T47D (cell line): Measurements from ENCODE around the gene ORAI2.

Experiments
- DNase-seq, 2 experiments: peaks; one replicate each; pipeline versions ENCODE4 v3.0.0 to v3.0.0-alpha.2; 2011 to 2012; ENCODE audit warnings: low read depth in 1 of 2, low spot score in 1 of 2
- JUND ChIP-seq: IDR thresholded peaks from 2 replicates; pipeline ENCODE4 v1.6.1; 2012; ENCODE audit warnings: low read depth
- in situ Hi-C: cut with HindIII; loops from 2 replicates; pipeline ENCODE4 v1.10.0; 2016; ENCODE audit warnings: low sequenced_read_pairs, low pct_unique_long_range_greater_than_20kb

ORAI2 gene

GRCh38 chr7:102433219-102434038 lies at the start of gene ORAI2:
Gene ORAI2, plus strand, starts transcription at chr7:102433575. Its CDS starts 5,382 bp downstream, at chr7:102438957.
- no peak for TF ChIP-seq JUND
- peak; percentile 69 for DNase-seq
- in situ Hi-C loops = no loop called here

- TF ChIP-seq JUND = no peak
- DNase-seq = no peak
- in situ Hi-C loops = no loop called here
Measured at GRCh38 chr7:102387064-102387463, 46.3 kb upstream of the ORAI2 start.

GRCh38 chr7:102389810-102390209 lies 43.6 kb upstream of the ORAI2 start:
- TF ChIP-seq JUND = no peak
- DNase-seq = no peak
- in situ Hi-C loops = no loop called here

GRCh38 chr7:102390697-102391484 lies 42.5 kb upstream of the ORAI2 start:
- DNase-seq = peak in 1 of 2 experiments; percentile 80
- in situ Hi-C loops = no loop called here
- TF ChIP-seq JUND = no peak

- no peak for TF ChIP-seq JUND
- in situ Hi-C loops = no loop called here
- no peak for DNase-seq
Measured at GRCh38 chr7:102392330-102392729, 41.0 kb upstream of the ORAI2 start.

GRCh38 chr7:102393467-102393866 lies 39.9 kb upstream of the ORAI2 start:
- DNase-seq = no peak
- in situ Hi-C loops = no loop called here
- no peak for TF ChIP-seq JUND

GRCh38 chr7:102395592-102395872 lies 37.8 kb upstream of the ORAI2 start:
- DNase-seq = no peak
- no peak for TF ChIP-seq JUND
- in situ Hi-C loops = no loop called here

- peak; percentile 61 to 91 for DNase-seq
- in situ Hi-C loops = no loop called here
- TF ChIP-seq JUND = no peak
Measured at GRCh38 chr7:102395873-102396709, 37.3 kb upstream of the ORAI2 start, which contains the start of gene PRKRIP1. Gene PRKRIP1, plus strand, starts transcription at chr7:102396363. Its CDS starts 49 bp downstream, at chr7:102396412.

- in situ Hi-C loops = no loop called here
- DNase-seq = no peak
- no peak for TF ChIP-seq JUND
Measured at GRCh38 chr7:102396710-102397019, 36.7 kb upstream of the ORAI2 start.

GRCh38 chr7:102398543-102398942 lies 34.8 kb upstream of the ORAI2 start:
- no peak for DNase-seq
- in situ Hi-C loops = no loop called here
- TF ChIP-seq JUND = no peak

GRCh38 chr7:102400360-102400759 lies 33.0 kb upstream of the ORAI2 start:
- no peak for TF ChIP-seq JUND
- no peak for DNase-seq
- in situ Hi-C loops = no loop called here

- no peak for DNase-seq
- TF ChIP-seq JUND = no peak
- in situ Hi-C loops = no loop called here
Measured at GRCh38 chr7:102403563-102403962, 29.8 kb upstream of the ORAI2 start.
